HEK293T (cell line): Measurements from ENCODE around the gene CCNG2.

Experiments used
- ARNT ChIP-seq: fragments of 450-650 bp; IDR thresholded peaks from 2 replicates; pipeline ENCODE4 v1.6.1; 2017; ENCODE audit warnings: mild to moderate bottlenecking
- BHLHE40 ChIP-seq: fragments of 450-650 bp; IDR thresholded peaks from 2 replicates; pipeline ENCODE4 v1.6.1; 2016; ENCODE audit warnings: mild to moderate bottlenecking, moderate library complexity, borderline replicate concordance
- ELF4 ChIP-seq: fragments of 450-650 bp; IDR thresholded peaks from 2 replicates; pipeline ENCODE4 v1.6.1; 2017; ENCODE audit warnings: antibody characterized with exemption
- FOXK2 ChIP-seq: fragments of 450-650 bp; IDR thresholded peaks from 2 replicates; pipeline ENCODE4 v1.6.1; 2016; ENCODE audit warnings: mild to moderate bottlenecking
- FOXM1 ChIP-seq: fragments of 450-650 bp; IDR thresholded peaks from 2 replicates; pipeline ENCODE4 v1.6.1; 2017; ENCODE audit warnings: mild to moderate bottlenecking, borderline replicate concordance
- HDGF ChIP-seq: fragments of 450-650 bp; IDR thresholded peaks from 2 replicates; pipeline ENCODE4 v1.6.1; 2017; ENCODE audit warnings: antibody characterized with exemption, borderline replicate concordance
- L3MBTL2 ChIP-seq: fragments of 450-650 bp; conservative IDR thresholded peaks from 2 replicates; pipeline ENCODE4 v1.6.1; 2016; ENCODE audit warnings: mild to moderate bottlenecking
- LEF1 ChIP-seq: fragments of 450-650 bp; IDR thresholded peaks from 2 replicates; pipeline ENCODE4 v1.6.1; 2017; ENCODE audit warnings: mild to moderate bottlenecking, borderline replicate concordance
- NFRKB ChIP-seq: fragments of 450-650 bp; IDR thresholded peaks from 2 replicates; pipeline ENCODE4 v1.6.1; 2016; ENCODE audit warnings: mild to moderate bottlenecking, moderate library complexity
- SP1 ChIP-seq: fragments of 450-650 bp; IDR thresholded peaks from 2 replicates; pipeline ENCODE4 v1.6.1; 2017
- SUZ12 ChIP-seq: fragments of 450-650 bp; IDR thresholded peaks from 2 replicates; pipeline ENCODE4 v1.6.1; 2016; ENCODE audit warnings: mild to moderate bottlenecking
- TARDBP ChIP-seq: fragments of 450-650 bp; IDR thresholded peaks from 2 replicates; pipeline ENCODE4 v1.6.1; 2016
- TF ChIP-seq, protein P1 (sequence below): fragments of 450-650 bp; IDR thresholded peaks from 2 replicates; pipeline ENCODE4 v1.6.1; 2016

- TF ChIP-seq TARDBP, result no peak
- TF ChIP-seq ELF4, result no peak
- no peak for TF ChIP-seq BHLHE40
- no peak for TF ChIP-seq FOXK2
- no peak for TF ChIP-seq SUZ12
- no peak for TF ChIP-seq SP1
- TF ChIP-seq LEF1, result no peak
- no peak for TF ChIP-seq L3MBTL2
- TF ChIP-seq, protein P1, sequence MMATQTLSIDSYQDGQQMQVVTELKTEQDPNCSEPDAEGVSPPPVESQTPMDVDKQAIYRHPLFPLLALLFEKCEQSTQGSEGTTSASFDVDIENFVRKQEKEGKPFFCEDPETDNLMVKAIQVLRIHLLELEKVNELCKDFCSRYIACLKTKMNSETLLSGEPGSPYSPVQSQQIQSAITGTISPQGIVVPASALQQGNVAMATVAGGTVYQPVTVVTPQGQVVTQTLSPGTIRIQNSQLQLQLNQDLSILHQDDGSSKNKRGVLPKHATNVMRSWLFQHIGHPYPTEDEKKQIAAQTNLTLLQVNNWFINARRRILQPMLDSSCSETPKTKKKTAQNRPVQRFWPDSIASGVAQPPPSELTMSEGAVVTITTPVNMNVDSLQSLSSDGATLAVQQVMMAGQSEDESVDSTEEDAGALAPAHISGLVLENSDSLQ, result no peak
- no peak for TF ChIP-seq HDGF
- no peak for TF ChIP-seq FOXM1
- no peak for TF ChIP-seq NFRKB
- TF ChIP-seq ARNT, result no peak
Measured at GRCh38 chr4:77127215-77127614, 29.8 kb upstream of the CCNG2 start.
